Calu3 (cell line): Measurements from ENCODE around the gene CDC25C. TPM values are rescaled to one million over a fixed set of nuclear protein-coding genes. Genes with fewer than 3 reads are reported as not detected.
A peak's percentile ranks its signal among the peaks of the same experiment; 100 is the strongest.

Experiments used
- BruUV-seq: library from RNA; stranded (reverse); fragments of 400-500 nt; replicated peaks from 2 replicates; lab custom pipeline; 2021; lab: Mats Ljungman, UMichigan
- CTCF ChIA-PET: fragments of 300-600 bp; sonication (Branson Sonifier 250); formaldehyde crosslinking; loops from one replicate; lab custom pipeline; 2022; ENCODE audit warnings: antibody characterized with exemption; lab: Charles Lee
- DNase-seq: peaks from one replicate; pipeline ENCODE4 v3.0.0; 2022
- H3K27ac Mint-ChIP-seq: one replicate; pipeline ENCODE4 v1.8.0; 2022; ENCODE audit warnings: mixed read lengths; ENCODE audit not compliant: unreplicated experiment
- H3K27me3 Mint-ChIP-seq: one replicate; pipeline ENCODE4 v1.8.0; 2022; ENCODE audit warnings: mixed read lengths; ENCODE audit not compliant: unreplicated experiment
- H3K36me3 Mint-ChIP-seq: one replicate; pipeline ENCODE4 v1.8.0; 2022; ENCODE audit warnings: mild to moderate bottlenecking, moderate library complexity, mixed read lengths; ENCODE audit not compliant: insufficient read depth, unreplicated experiment
- H3K4me1 Mint-ChIP-seq: one replicate; pipeline ENCODE4 v1.8.0; 2022; ENCODE audit warnings: mild to moderate bottlenecking, low read depth, mixed read lengths; ENCODE audit not compliant: unreplicated experiment
- H3K4me3 Mint-ChIP-seq: one replicate; pipeline ENCODE4 v1.8.0; 2022; ENCODE audit warnings: mild to moderate bottlenecking, low read depth, moderate library complexity, mixed read lengths; ENCODE audit not compliant: unreplicated experiment
- H3K9me3 Mint-ChIP-seq: one replicate; pipeline ENCODE4 v1.8.0; 2022; ENCODE audit warnings: low read depth, mixed read lengths; ENCODE audit not compliant: unreplicated experiment
- CTCF ChIP-seq: fragments of 200-600 bp; IDR thresholded peaks from one replicate; pipeline ENCODE4 v1.8.0; 2022; ENCODE audit warnings: antibody characterized with exemption; ENCODE audit not compliant: unreplicated experiment
- intact Hi-C: fragments of 100-400 bp; cut with micrococcal nuclease; formaldehyde crosslinking; loops from one replicate; pipeline ENCODE4 v1.10.0; 2022; ENCODE audit not compliant: unreplicated experiment
- total RNA-seq: library from RNA; stranded (reverse); gene quantifications from 2 replicates; pipeline ENCODE4 v1.2.3, GENCODE V29; 2022

Gene CDC25C
- total RNA-seq, 1 experiment from 2014 or later, result 15.4 TPM

GRCh38 chr5:138346889-138347288 is 15.3 kb upstream of the CDC25C start:
- H3K4me3 Mint-ChIP-seq, result no peak overlapping the region
- TF ChIP-seq CTCF, result no peak
- CTCF ChIA-PET, result no interaction called here
- DNase-seq, result no peak
- H3K27ac Mint-ChIP-seq, result no peak overlapping the region
- H3K9me3 Mint-ChIP-seq, result peaks cover 4% of the 10 kb centered on the region
- intact Hi-C loops, result no loop called here
- no peaks in the 10 kb centered on the region for H3K4me1 Mint-ChIP-seq
- peaks cover 70% of the 10 kb centered on the region for H3K36me3 Mint-ChIP-seq
- H3K27me3 Mint-ChIP-seq, result no peaks in the 10 kb centered on the region
- BruUV-seq, result no TSS peak

GRCh38 chr5:138344887-138345622 is 13.5 kb upstream of the CDC25C start:
- intact Hi-C loops, result no loop called here
- H3K4me3 Mint-ChIP-seq, result no peak overlapping the region
- peaks cover 75% of the 10 kb centered on the region for H3K36me3 Mint-ChIP-seq
- BruUV-seq, result no TSS peak
- H3K27ac Mint-ChIP-seq, result no peak overlapping the region
- no peak for TF ChIP-seq CTCF
- no peaks in the 10 kb centered on the region for H3K4me1 Mint-ChIP-seq
- CTCF ChIA-PET, result interaction anchor here (1.2 kb wide), 1 partner anchor 13 kb away, joined by 3 read pairs; the partner anchor contains the start of gene CDC25C
- no peaks in the 10 kb centered on the region for H3K27me3 Mint-ChIP-seq
- no peak for DNase-seq
- H3K9me3 Mint-ChIP-seq, result no peaks in the 10 kb centered on the region

GRCh38 chr5:138340008-138340407 is 8.4 kb upstream of the CDC25C start:
- CTCF ChIA-PET, result interaction anchor here (3.6 kb wide), 1 partner anchor 13 kb away, joined by 54 read pairs; the partner anchor contains the start of gene KDM3B
- intact Hi-C loops, result no loop called here
- H3K27ac Mint-ChIP-seq, result no peak overlapping the region
- H3K9me3 Mint-ChIP-seq, result no peaks in the 10 kb centered on the region
- no peak for DNase-seq
- no TSS peak for BruUV-seq
- H3K36me3 Mint-ChIP-seq, result peaks cover 78% of the 10 kb centered on the region
- H3K4me3 Mint-ChIP-seq, result peak overlapping the region; percentile 87
- H3K27me3 Mint-ChIP-seq, result no peaks in the 10 kb centered on the region
- TF ChIP-seq CTCF, result no peak
- peaks cover 10% of the 10 kb centered on the region for H3K4me1 Mint-ChIP-seq

GRCh38 chr5:138339464-138339863 is 7.9 kb upstream of the CDC25C start:
- Mint-ChIP-seq H3K4me3 (peak overlapping the region; percentile 87), H3K4me1 (peaks cover 10% of the 10 kb centered on the region), H3K27me3 (no peaks in the 10 kb centered on the region), H3K36me3 (peaks cover 73% of the 10 kb centered on the region), H3K9me3 (no peaks in the 10 kb centered on the region), H3K27ac (peak overlapping the region; percentile 99)
- BruUV-seq, result no TSS peak
- DNase-seq, result no peak
- TF ChIP-seq CTCF, result no peak
- CTCF ChIA-PET, result interaction anchor here (3.6 kb wide), 1 partner anchor 14 kb away, joined by 54 read pairs; the partner anchor contains the start of gene KDM3B
- intact Hi-C loops, result loop anchor here (5.0 kb wide), 1 partner anchor 117 kb away; no protein-coding TSS in a partner anchor
